ENCODE results near the gene THEM4. TPM values are rescaled to one million over a fixed set of nuclear protein-coding genes. Genes with fewer than 3 reads are reported as not detected.
A peak's percentile ranks its signal among the peaks of the same experiment; 100 is the strongest.

Gene THEM4
- total and polyA plus RNA-seq, 2 of the 8 experiments (the other 6 are each of a cell fraction or from before 2014, with no cell fraction given), result 9.9 to 11.2 TPM

DNA sequence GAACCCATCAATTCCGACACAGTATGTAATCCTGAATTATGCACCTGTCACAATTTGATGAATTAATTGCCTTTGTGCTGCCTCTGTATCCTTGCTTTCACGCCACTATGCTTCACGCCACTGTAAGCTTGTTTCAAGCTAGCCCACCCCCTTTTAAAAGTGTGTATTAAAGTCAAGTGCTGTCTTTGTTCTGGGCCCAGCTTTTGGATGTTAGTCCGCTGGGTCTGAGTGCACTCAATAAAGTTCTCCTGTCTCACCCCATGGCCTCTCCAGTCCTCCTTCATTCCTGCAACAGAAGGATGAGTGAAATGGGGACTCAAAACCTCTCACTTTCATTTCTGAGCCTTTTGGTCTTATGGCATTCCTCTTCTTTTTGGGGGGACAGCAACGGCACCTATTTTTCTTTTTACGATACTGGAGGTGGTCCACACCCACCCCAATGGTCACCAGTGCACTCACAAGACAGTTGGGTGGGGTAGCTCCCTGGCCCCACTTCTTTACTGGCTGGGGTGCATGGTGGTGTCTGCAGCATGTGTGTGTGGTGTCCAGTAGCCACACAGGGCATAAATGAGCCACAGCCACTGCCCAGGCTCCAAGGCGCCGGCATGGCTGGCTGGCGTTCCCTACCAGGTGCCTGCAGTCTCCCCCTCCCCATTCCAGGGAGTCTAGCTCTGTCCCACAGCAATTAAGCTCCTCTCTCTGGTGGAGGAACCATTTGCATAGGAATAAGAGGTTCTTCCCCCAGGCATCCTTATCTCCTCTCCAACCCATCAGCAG, 1.8 kb downstream of the THEM4 start:
- no peak overlapping the region for H2BK15ac ChIP-seq (ENCODE audit: low read length)
- no peak for FAIRE-seq
- TF ChIP-seq POU5F1 (IDR thresholded peaks at IDR 0.05; ENCODE audit: low read depth, low read length), result no peak
- 0 out of 2 replicates have a peak, but pooled peaks have one; percentile 18 for TF ChIP-seq YY1 (IDR thresholded peaks at IDR 0.05; ENCODE audit: low read depth, low read length)
- no peak for TF ChIP-seq TAF7 (optimal IDR thresholded peaks at IDR 0.05; ENCODE audit: borderline replicate concordance, low read depth, low read length)
- peak in 1 of 2 experiments; percentile 77; a peak in 1 of 3 replicates for TF ChIP-seq EP300 (IDR thresholded peaks at IDR 0.05; ENCODE audit: borderline replicate concordance in 1 of 2, low read depth in 2 of 2, low read length in 2 of 2)
- TF ChIP-seq RFX5 (IDR thresholded peaks at IDR 0.05; ENCODE audit: borderline replicate concordance, low read depth, low read length), result no peak
- no peak for TF ChIP-seq JUN (IDR thresholded peaks at IDR 0.05; ENCODE audit: low read depth, low read length)
- TF ChIP-seq FOSL1 (IDR thresholded peaks at IDR 0.05; ENCODE audit: insufficient read depth, low read depth, low read length), result no peak
- TF ChIP-seq RXRA (IDR thresholded peaks at IDR 0.05; ENCODE audit: insufficient read depth, low read depth, low read length), result no peak
- TF ChIP-seq KDM1A (IDR thresholded peaks at IDR 0.05; ENCODE audit: borderline replicate concordance, low read length), result peak; percentile 21; the same call in 1 of the 2 replicates
- no peak for TF ChIP-seq TEAD4 (IDR thresholded peaks at IDR 0.05; ENCODE audit: low read depth, low read length)
- no peak overlapping the region for H2AFZ ChIP-seq (ENCODE audit: low read length)
- no peaks in the 10 kb centered on the region for H4K20me1 ChIP-seq (replicated peaks in 1 of 2; ENCODE audit: control insufficient read depth in 1 of 2, insufficient read depth in 2 of 2, low read length in 2 of 2)
- peaks cover 0 to 6% (median 2%) of the 10 kb centered on the region in 4 experiments; a peak in 3 of 7 replicates for H3K4me1 ChIP-seq (replicated peaks in 1 of 4; ENCODE audit: control insufficient read depth in 3 of 4, insufficient read depth in 4 of 4, low read length in 3 of 4)
- H2BK120ac ChIP-seq (replicated peaks; ENCODE audit: low read depth, low read length), result no peak overlapping the region
- H3K9me3 ChIP-seq (ENCODE audit: insufficient read depth in 2 of 2, low read depth in 1 of 2, low read length in 1 of 2), result peaks cover 15 to 23% of the 10 kb centered on the region in 2 experiments
- no peak overlapping the region for H2BK5ac ChIP-seq (ENCODE audit: low read depth, low read length)
- H3K79me1 ChIP-seq (ENCODE audit: low read depth, low read length), result no peaks in the 10 kb centered on the region
- CTCF ChIA-PET (ENCODE audit: partially characterized antibody), result interaction anchor here (1.0 to 3.5 kb wide), 11 partner anchors 13 to 94 kb away, joined by 3 to 14 read pairs (median 5); partner anchors contain the start of gene C2CD4D
- 0 out of 8 replicates have a peak overlapping the region, but pooled peaks of 1 of the 4 experiments have one; percentile 0 for H3K4me3 ChIP-seq (ENCODE audit: extremely low read depth in 1 of 4, insufficient read depth in 2 of 4, low read depth in 3 of 4, low read length in 4 of 4)
- peaks cover 0 to 24% (median 0%) of the 10 kb centered on the region in 4 experiments; a peak in 2 of 8 replicates for H3K36me3 ChIP-seq (ENCODE audit: control insufficient read depth in 2 of 4, insufficient read depth in 4 of 4, low read length in 3 of 4)
- DNase-seq (ENCODE audit: low read depth in 1 of 2, low spot score in 2 of 2), result no peak
- H3K14ac ChIP-seq (ENCODE audit: insufficient read length), result no peak overlapping the region
- H4K5ac ChIP-seq (ENCODE audit: insufficient read length, low read depth, low read length), result no peak overlapping the region
- no peak overlapping the region for H3K9ac ChIP-seq (replicated peaks in 1 of 4; ENCODE audit: extremely low read depth in 1 of 4, low read depth in 3 of 4, low read length in 3 of 4)
- no peak overlapping the region for H3K56ac ChIP-seq (replicated peaks; ENCODE audit: insufficient read length, low read depth, low read length)
- H4K91ac ChIP-seq (replicated peaks; ENCODE audit: insufficient read length, low read length), result no peak overlapping the region
- H2AK5ac ChIP-seq (ENCODE audit: low read depth, low read length), result no peak overlapping the region
- H3K18ac ChIP-seq (ENCODE audit: extremely low read depth, low read length), result no peak overlapping the region
- H3K4ac ChIP-seq (replicated peaks; ENCODE audit: insufficient read length, low read depth, low read length), result no peak overlapping the region
- no peak overlapping the region for H3K27ac ChIP-seq (ENCODE audit: low read depth, low read length)
- no peak overlapping the region for H2BK12ac ChIP-seq (ENCODE audit: low read depth, low read length)
- H3K4me2 ChIP-seq (ENCODE audit: insufficient read depth in 1 of 2, low read depth in 2 of 2, low read length in 2 of 2), result no peak overlapping the region; a peak in 1 of 4 replicates
- no peaks in the 10 kb centered on the region for H3K27me3 ChIP-seq (replicated peaks in 1 of 4; ENCODE audit: control insufficient read depth in 3 of 4, extremely low read depth in 1 of 4, insufficient read depth in 3 of 4, low read length in 3 of 4)
- no peak overlapping the region for H2BK20ac ChIP-seq (ENCODE audit: low read length)
- no peak overlapping the region for H4K8ac ChIP-seq (ENCODE audit: extremely low read depth, insufficient read depth, low read length)
- no peak overlapping the region for H3K23ac ChIP-seq (ENCODE audit: insufficient read length)
- H3K79me2 ChIP-seq (ENCODE audit: control insufficient read depth in 1 of 2, insufficient read depth in 2 of 2, low read length in 2 of 2), result peaks cover 0 to 4% of the 10 kb centered on the region in 2 experiments; a peak in 1 of 4 replicates
- 92% methylated on average over 9 of the region's 9 CpGs; no CpG with 5 or more reads in 1 of the 2 experiments for WGBS, 2 experiments (ENCODE audit: extremely low coverage in 1 of 2, insufficient coverage in 1 of 2, insufficient read length in 1 of 2, insufficient replicate concordance in 2 of 2, low coverage in 1 of 2, low lambda C conversion rate in 2 of 2, missing lambda C conversion rate in 1 of 2)
- POLR2A ChIA-PET (ENCODE audit: partially characterized antibody), result interaction anchor here (0.6 to 1.7 kb wide), 9 partner anchors 8 to 374 kb away, joined by 3 to 7 read pairs (median 3); partner anchors contain the start of genes C2CD4D and S100A10
- peaks cover 8% of the 10 kb centered on the region; the same call in 1 of the 2 replicates for H3K23me2 ChIP-seq (ENCODE audit: low read depth, low read length)
